Measurements from ENCODE around the gene IP6K3.
A peak's percentile ranks its signal among the peaks of the same experiment; 100 is the strongest.

IP6K3 gene

GRCh38 chr6:33787346-33787953 lies 40.7 kb upstream of the IP6K3 start:
- no peaks in the 10 kb centered on the region for H3K27me3 ChIP-seq (replicated peaks; ENCODE audit: control insufficient read depth, insufficient read depth, low read length, poor library complexity, severe bottlenecking)
- H3K9me3 ChIP-seq (ENCODE audit: control insufficient read depth, low read length), result no peaks in the 10 kb centered on the region
- H3K4me1 ChIP-seq (ENCODE audit: control insufficient read depth, insufficient read depth, low read length, poor library complexity, severe bottlenecking), result peaks cover 20% of the 10 kb centered on the region
- no peak for DNase-seq
- H3K4me3 ChIP-seq (ENCODE audit: insufficient read depth, low read depth, low read length, poor library complexity, severe bottlenecking), result peak overlapping the region; percentile 84
- peaks cover 32% of the 10 kb centered on the region for H3K36me3 ChIP-seq (ENCODE audit: control insufficient read depth, insufficient read depth, low read length)
- H3K27ac ChIP-seq (ENCODE audit: insufficient read depth, low read length, poor library complexity, severe bottlenecking), result peak overlapping the region; percentile 92

GRCh38 chr6:33786736-33787135 lies 40.0 kb upstream of the IP6K3 start:
- Histone ChIP-seq H3K9me3 (ENCODE audit: control insufficient read depth, low read length) (no peaks in the 10 kb centered on the region), H3K27ac (ENCODE audit: insufficient read depth, low read length, poor library complexity, severe bottlenecking) (peak overlapping the region; percentile 92), H3K4me1 (ENCODE audit: control insufficient read depth, insufficient read depth, low read length, poor library complexity, severe bottlenecking) (peaks cover 20% of the 10 kb centered on the region), H3K27me3 (replicated peaks; ENCODE audit: control insufficient read depth, insufficient read depth, low read length, poor library complexity, severe bottlenecking) (no peaks in the 10 kb centered on the region), H3K4me3 (ENCODE audit: insufficient read depth, low read depth, low read length, poor library complexity, severe bottlenecking) (no peak overlapping the region), H3K36me3 (ENCODE audit: control insufficient read depth, insufficient read depth, low read length) (peaks cover 39% of the 10 kb centered on the region)
- DNase-seq, result no peak

- Histone ChIP-seq H3K4me1 (ENCODE audit: control insufficient read depth, insufficient read depth, low read length, poor library complexity, severe bottlenecking) (peaks cover 20% of the 10 kb centered on the region), H3K27me3 (replicated peaks; ENCODE audit: control insufficient read depth, insufficient read depth, low read length, poor library complexity, severe bottlenecking) (no peaks in the 10 kb centered on the region), H3K9me3 (ENCODE audit: control insufficient read depth, low read length) (no peaks in the 10 kb centered on the region), H3K36me3 (ENCODE audit: control insufficient read depth, insufficient read depth, low read length) (peaks cover 49% of the 10 kb centered on the region), H3K27ac (ENCODE audit: insufficient read depth, low read length, poor library complexity, severe bottlenecking) (no peak overlapping the region), H3K4me3 (ENCODE audit: insufficient read depth, low read depth, low read length, poor library complexity, severe bottlenecking) (no peak overlapping the region)
- no peak for DNase-seq
Observed at GRCh38 chr6:33785778-33786177, 39.1 kb upstream of the IP6K3 start.

GRCh38 chr6:33784787-33785186 lies 38.1 kb upstream of the IP6K3 start:
- Histone ChIP-seq H3K27ac (ENCODE audit: insufficient read depth, low read length, poor library complexity, severe bottlenecking) (no peak overlapping the region), H3K4me3 (ENCODE audit: insufficient read depth, low read depth, low read length, poor library complexity, severe bottlenecking) (no peak overlapping the region), H3K36me3 (ENCODE audit: control insufficient read depth, insufficient read depth, low read length) (peaks cover 59% of the 10 kb centered on the region), H3K4me1 (ENCODE audit: control insufficient read depth, insufficient read depth, low read length, poor library complexity, severe bottlenecking) (peaks cover 20% of the 10 kb centered on the region), H3K9me3 (ENCODE audit: control insufficient read depth, low read length) (no peaks in the 10 kb centered on the region), H3K27me3 (replicated peaks; ENCODE audit: control insufficient read depth, insufficient read depth, low read length, poor library complexity, severe bottlenecking) (no peaks in the 10 kb centered on the region)
- no peak for DNase-seq

GRCh38 chr6:33783781-33784520 lies 37.2 kb upstream of the IP6K3 start:
- H3K27ac ChIP-seq (ENCODE audit: insufficient read depth, low read length, poor library complexity, severe bottlenecking), result no peak overlapping the region

GRCh38 chr6:33782561-33782960 lies 35.9 kb upstream of the IP6K3 start:
- Histone ChIP-seq H3K4me3 (ENCODE audit: insufficient read depth, low read depth, low read length, poor library complexity, severe bottlenecking) (no peak overlapping the region), H3K27ac (ENCODE audit: insufficient read depth, low read length, poor library complexity, severe bottlenecking) (no peak overlapping the region), H3K9me3 (ENCODE audit: control insufficient read depth, low read length) (no peaks in the 10 kb centered on the region), H3K27me3 (replicated peaks; ENCODE audit: control insufficient read depth, insufficient read depth, low read length, poor library complexity, severe bottlenecking) (no peaks in the 10 kb centered on the region), H3K36me3 (ENCODE audit: control insufficient read depth, insufficient read depth, low read length) (peaks cover 81% of the 10 kb centered on the region), H3K4me1 (ENCODE audit: control insufficient read depth, insufficient read depth, low read length, poor library complexity, severe bottlenecking) (peaks cover 16% of the 10 kb centered on the region)
- DNase-seq, result no peak

More at GRCh38 chr6:33783781-33784520, 37.2 kb upstream of the IP6K3 start:
- no peak overlapping the region for H3K4me3 ChIP-seq (ENCODE audit: insufficient read depth, low read depth, low read length, poor library complexity, severe bottlenecking)
- H3K36me3 ChIP-seq (ENCODE audit: control insufficient read depth, insufficient read depth, low read length), result peaks cover 67% of the 10 kb centered on the region
- no peaks in the 10 kb centered on the region for H3K9me3 ChIP-seq (ENCODE audit: control insufficient read depth, low read length)
- H3K27me3 ChIP-seq (replicated peaks; ENCODE audit: control insufficient read depth, insufficient read depth, low read length, poor library complexity, severe bottlenecking), result no peaks in the 10 kb centered on the region
- peaks cover 20% of the 10 kb centered on the region for H3K4me1 ChIP-seq (ENCODE audit: control insufficient read depth, insufficient read depth, low read length, poor library complexity, severe bottlenecking)
- no peak for DNase-seq

- Histone ChIP-seq H3K4me3 (ENCODE audit: insufficient read depth, low read depth, low read length, poor library complexity, severe bottlenecking) (no peak overlapping the region), H3K4me1 (ENCODE audit: control insufficient read depth, insufficient read depth, low read length, poor library complexity, severe bottlenecking) (peaks cover 4% of the 10 kb centered on the region), H3K27ac (ENCODE audit: insufficient read depth, low read length, poor library complexity, severe bottlenecking) (no peak overlapping the region), H3K9me3 (ENCODE audit: control insufficient read depth, low read length) (no peaks in the 10 kb centered on the region), H3K27me3 (replicated peaks; ENCODE audit: control insufficient read depth, insufficient read depth, low read length, poor library complexity, severe bottlenecking) (no peaks in the 10 kb centered on the region), H3K36me3 (ENCODE audit: control insufficient read depth, insufficient read depth, low read length) (peaks cover 93% of the 10 kb centered on the region)
- no peak for DNase-seq
Observed at GRCh38 chr6:33781131-33781975, 34.6 kb upstream of the IP6K3 start.

GRCh38 chr6:33779895-33780294 lies 33.2 kb upstream of the IP6K3 start:
- Histone ChIP-seq H3K36me3 (ENCODE audit: control insufficient read depth, insufficient read depth, low read length) (peaks cover 96% of the 10 kb centered on the region), H3K27ac (ENCODE audit: insufficient read depth, low read length, poor library complexity, severe bottlenecking) (no peak overlapping the region), H3K9me3 (ENCODE audit: control insufficient read depth, low read length) (no peaks in the 10 kb centered on the region), H3K4me1 (ENCODE audit: control insufficient read depth, insufficient read depth, low read length, poor library complexity, severe bottlenecking) (no peaks in the 10 kb centered on the region), H3K27me3 (replicated peaks; ENCODE audit: control insufficient read depth, insufficient read depth, low read length, poor library complexity, severe bottlenecking) (no peaks in the 10 kb centered on the region), H3K4me3 (ENCODE audit: insufficient read depth, low read depth, low read length, poor library complexity, severe bottlenecking) (no peak overlapping the region)
- no peak for DNase-seq

- H3K4me3 ChIP-seq (ENCODE audit: insufficient read depth, low read depth, low read length, poor library complexity, severe bottlenecking), result no peak overlapping the region
- no peaks in the 10 kb centered on the region for H3K4me1 ChIP-seq (ENCODE audit: control insufficient read depth, insufficient read depth, low read length, poor library complexity, severe bottlenecking)
- peaks cover 97% of the 10 kb centered on the region for H3K36me3 ChIP-seq (ENCODE audit: control insufficient read depth, insufficient read depth, low read length)
- no peak overlapping the region for H3K27ac ChIP-seq (ENCODE audit: insufficient read depth, low read length, poor library complexity, severe bottlenecking)
- no peaks in the 10 kb centered on the region for H3K9me3 ChIP-seq (ENCODE audit: control insufficient read depth, low read length)
- no peak for DNase-seq
- H3K27me3 ChIP-seq (replicated peaks; ENCODE audit: control insufficient read depth, insufficient read depth, low read length, poor library complexity, severe bottlenecking), result no peaks in the 10 kb centered on the region
Observed at GRCh38 chr6:33779290-33779689, 32.6 kb upstream of the IP6K3 start.

Data from effector memory CD4-positive, alpha-beta T cell (primary cell).